ENCODE results near the gene DDX10.
"Not testable (repeated sequence)": the region's sequence is repeated elsewhere in the genome, so short reads cannot be mapped to it uniquely, and the experiment has no call there.

The DDX10 gene

DNA sequence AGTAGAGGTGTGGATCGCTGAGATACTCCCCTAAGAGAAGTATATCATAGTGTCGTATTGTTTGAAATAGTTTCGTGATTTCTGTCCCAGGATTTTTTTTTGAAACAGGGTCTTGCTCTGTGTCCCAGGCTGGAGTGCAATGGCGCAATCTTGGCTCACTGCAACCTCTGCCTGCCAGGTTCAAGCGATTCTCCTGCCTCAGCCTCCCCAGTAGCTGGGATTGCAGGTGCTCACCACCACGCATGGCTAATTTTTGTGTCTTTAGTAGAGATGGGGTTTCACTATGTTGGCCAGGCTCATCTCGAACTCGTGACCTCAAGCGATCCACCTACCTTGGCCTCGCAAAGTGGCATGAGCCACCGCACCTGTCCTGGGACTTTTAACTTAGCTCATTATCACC is 159.1 kb downstream of the DDX10 start:
- not testable (repeated sequence) for DNase-seq (ENCODE audit: low read depth in 2 of 2)

DNA sequence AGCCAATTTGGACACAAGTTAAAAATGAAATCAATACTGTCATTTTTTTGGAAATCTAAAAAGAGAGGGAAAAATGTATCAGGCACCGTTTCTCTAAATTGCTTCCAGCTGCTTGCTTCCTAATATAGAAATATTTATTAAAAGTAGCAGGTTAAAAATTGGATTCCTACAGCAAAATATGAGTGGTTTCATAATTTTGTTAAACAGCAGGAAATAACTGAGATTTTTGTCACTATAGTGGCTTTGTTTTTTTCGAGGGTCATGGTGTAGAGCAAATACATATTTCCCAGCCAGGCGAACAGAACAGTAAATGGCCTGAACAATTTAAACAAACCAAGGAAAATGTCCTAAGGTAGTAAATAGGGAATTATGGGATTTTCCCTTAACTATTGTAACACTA is 159.7 kb downstream of the DDX10 start:
- no peak for DNase-seq (ENCODE audit: low read depth in 2 of 2)

GRCh38 chr11:108825381-108825780 is 160.5 kb downstream of the DDX10 start:
- DNase-seq (ENCODE audit: low read depth in 2 of 2), result no peak

DNA sequence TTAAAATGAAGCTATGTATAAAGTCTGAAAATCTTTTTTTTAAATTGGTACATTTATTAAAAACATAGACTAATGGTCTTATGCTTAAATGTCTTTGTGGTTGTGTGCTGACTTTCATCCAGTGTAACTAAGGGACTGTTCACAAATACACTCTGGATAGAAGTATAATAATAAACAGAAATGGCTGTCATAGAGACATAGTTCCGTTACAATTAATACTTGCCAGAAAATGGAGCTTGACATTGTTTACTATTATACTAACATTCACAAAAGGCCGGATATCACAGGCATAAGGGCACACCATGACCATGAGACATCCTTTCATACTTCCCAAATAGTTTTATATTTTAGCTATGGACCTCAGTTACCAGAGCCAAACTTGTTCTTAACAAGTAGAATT is 161.3 kb downstream of the DDX10 start:
- no peak for DNase-seq (ENCODE audit: low read depth in 2 of 2)

DNA sequence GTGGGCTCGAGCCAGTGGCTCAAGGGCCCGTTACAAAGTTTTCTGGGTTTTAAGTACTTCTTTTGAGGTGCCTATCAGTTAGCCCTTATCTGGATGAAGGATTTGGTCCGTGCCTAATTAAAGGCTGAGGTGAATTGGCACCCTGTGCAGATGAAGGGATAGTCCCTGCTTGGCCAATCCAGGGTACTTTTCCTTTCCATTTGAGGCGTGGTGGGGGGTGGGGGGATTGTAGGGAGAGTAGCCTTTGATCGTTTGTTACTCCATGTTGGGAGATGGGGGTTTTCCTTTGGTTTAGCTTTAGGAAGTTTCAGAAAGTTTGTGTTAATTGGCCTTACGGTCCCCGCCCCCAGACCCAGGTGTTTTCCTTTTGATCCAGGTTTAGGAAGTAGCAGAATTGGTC is 170.8 kb downstream of the DDX10 start:
- DNase-seq (ENCODE audit: low read depth in 2 of 2), result no peak

- no peak for DNase-seq (ENCODE audit: low read depth in 2 of 2)
Observed at GRCh38 chr11:108836541-108836940, 171.7 kb downstream of the DDX10 start.

DNA sequence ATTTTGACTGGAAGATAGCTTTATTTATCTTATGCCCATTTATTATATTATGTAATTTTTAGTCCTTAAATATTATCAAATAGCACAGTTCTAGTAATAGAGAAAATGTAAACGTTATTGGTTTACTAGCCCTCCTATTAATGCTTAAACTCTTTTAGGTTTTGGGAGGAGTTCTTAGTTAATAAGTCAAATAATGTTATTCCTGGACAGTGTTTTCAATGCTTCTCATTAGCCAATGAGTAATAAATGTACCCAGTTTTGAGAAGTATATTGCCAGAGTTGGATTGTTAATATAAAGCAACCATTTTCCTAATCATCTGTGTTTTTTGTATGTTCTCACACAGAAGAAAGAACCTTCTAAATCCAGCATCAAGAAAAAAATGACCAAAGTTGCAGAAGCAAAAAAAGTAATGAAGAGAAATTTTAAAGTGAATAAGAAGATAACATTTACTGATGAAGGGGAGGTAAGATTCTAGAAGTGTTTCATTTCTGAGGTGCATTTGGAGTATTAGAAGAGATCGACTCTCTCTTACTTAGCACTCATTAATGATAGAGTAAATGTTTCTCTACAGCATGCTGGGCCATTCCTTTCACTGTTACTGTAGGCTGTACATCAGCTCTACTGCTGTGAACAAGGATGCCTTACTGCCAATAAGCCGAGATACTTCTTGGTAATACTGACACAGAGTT is 173.4 kb downstream of the DDX10 start:
- no peak for DNase-seq (ENCODE audit: low read depth in 2 of 2)

DNA sequence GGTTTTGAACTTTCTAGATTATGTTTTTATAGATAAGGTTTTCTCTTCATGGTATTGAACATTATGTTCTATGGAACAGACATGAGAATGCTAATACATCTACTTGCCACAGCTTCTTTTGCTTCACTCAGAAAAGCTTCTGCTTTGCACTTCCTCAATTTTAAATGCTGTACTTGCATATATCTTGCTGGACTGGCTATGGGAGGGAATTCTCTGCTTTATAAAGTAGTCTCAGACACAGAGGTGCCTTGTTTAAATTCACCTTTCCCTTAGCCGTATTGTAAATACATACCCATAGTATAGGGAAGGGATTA is 173.9 kb downstream of the DDX10 start:
- no peak for DNase-seq (ENCODE audit: low read depth in 2 of 2)

DNA sequence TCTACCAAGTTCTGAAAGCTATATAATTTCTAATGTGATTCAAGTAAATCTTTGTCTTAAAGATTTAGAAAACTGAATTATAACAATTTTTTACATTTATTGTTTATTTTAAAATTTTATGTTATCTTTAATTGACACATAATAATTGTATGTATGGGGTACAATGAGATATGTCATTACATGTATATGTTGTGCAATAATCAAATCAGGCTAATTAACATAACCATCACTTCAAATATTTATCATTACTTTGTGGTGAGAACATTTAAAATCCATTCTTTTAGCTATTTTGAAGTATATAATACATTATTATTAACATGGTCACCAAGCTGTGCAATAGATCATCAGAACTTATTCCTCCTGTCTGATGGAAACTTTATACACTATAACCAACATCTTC is 181.1 kb downstream of the DDX10 start:
- no peak for DNase-seq (ENCODE audit: low read depth in 2 of 2)

DNA sequence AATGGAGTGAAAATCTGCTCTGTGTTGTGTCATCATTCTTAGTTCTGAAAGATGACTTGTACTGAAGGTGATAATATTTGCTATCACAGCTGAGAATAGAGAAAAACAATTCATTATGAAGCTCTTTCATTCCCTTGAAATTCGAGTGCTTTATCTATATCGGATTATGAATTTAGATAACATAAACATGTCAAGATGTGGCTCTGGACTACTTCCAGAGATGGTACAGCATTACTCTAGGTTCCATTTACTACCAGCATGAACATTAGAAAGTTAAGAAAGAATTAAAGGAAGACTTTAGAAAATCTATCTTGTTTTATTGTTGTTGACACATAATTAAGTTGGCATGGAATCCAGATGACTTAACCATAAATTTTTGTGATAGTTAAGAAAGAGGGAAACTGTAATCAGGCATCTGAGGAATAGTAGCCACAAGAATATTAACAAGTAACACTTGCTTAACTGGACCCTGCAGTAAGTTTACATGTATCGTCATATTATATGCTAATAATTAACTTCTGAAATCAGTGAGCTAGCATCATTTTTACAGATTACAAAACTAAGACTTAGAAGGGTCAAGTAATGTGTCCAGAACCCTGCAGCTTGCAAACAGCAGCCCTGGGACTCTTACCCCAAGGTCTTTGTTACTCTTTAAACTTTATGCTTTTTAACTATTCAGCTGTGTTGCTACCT is 182.6 kb downstream of the DDX10 start:
- DNase-seq (ENCODE audit: low read depth in 2 of 2), result no peak

DNA sequence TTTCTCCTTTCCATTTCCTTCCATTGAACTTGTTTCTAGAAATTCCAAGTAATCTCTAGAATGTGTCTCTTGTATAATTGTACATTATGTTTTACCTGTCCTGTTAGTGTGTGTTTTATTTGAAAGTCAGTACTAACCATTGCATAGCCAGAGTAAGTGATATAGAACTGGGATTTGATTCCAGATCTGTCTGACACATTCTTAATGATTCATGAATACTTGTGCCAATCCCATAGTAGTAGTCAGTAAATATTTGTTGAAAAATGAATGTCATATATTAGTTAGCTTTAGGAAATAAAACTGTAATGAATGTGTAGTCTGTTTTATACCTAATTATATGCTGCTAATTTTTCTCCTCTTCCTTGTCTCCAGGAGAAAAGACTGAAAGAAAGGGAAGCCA is 186.9 kb downstream of the DDX10 start:
- DNase-seq (ENCODE audit: low read depth in 2 of 2), result no peak

GRCh38 chr11:108852701-108853100 is 187.8 kb downstream of the DDX10 start:
- no peak for DNase-seq (ENCODE audit: low read depth in 2 of 2)

DNA sequence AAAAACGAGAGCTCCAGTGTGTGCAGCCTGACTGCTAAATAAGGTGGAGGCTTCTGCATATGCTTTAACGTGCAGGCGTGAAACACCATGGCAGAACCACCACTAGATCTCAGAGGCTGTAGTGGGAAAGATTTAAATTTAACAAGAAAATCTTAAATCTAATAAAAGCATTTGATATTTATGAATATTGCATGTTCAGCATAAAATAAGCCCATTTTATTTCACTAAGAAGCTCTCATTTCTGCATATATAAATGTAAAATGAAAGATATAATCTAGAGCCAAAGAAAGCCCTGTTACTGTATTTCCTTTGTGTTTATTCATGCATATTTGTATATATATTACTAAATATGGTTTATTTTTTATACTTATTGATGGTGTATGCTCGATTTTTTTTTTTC is 188.3 kb downstream of the DDX10 start:
- DNase-seq (ENCODE audit: low read depth in 2 of 2), result no peak

- DNase-seq (ENCODE audit: low read depth in 2 of 2), result no peak
Observed at GRCh38 chr11:108853864-108854263, 189.0 kb downstream of the DDX10 start.

- DNase-seq (ENCODE audit: low read depth in 2 of 2), result no peak
Observed at GRCh38 chr11:108854346-108854745, 189.5 kb downstream of the DDX10 start.

DNA sequence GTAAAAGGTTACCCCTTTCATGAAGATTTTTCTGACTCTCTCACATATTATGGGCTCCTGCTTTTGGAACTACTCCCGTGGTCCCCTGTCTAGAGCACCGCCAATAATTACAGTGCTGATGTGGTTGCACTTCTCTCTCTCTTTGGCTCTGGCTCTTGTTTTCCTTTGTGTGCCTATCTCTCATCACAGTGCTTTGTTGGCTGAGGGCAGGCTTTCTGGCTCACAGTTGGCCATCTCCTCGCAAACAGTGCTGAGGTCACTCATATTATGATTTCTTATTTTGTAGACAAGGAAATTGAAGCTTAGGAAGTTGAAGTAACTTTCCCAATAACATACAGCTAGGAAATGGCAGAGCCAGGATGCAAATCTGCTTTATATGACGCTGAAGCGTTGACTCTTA is 192.5 kb downstream of the DDX10 start:
- no peak for DNase-seq (ENCODE audit: low read depth in 2 of 2)

DNA sequence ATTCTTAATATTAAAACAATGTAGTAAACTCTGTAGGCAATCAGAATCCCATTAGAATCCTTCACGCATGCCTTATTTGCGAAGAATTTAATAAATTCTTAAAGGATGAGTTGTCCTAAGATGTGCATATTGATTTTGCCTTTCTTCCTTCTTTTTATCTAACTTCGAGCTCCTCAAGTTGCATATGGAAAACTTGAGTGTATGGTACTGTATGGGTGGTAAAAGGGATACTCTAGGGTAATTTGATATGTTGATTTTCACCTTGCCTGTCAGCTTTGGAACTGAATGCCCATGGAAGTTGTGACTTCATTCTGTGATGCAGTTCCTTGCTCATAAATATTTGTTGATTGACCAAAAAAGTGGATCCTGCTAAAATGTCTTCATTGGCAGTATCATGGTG is 193.8 kb downstream of the DDX10 start:
- DNase-seq (ENCODE audit: low read depth in 2 of 2), result no peak

DNA sequence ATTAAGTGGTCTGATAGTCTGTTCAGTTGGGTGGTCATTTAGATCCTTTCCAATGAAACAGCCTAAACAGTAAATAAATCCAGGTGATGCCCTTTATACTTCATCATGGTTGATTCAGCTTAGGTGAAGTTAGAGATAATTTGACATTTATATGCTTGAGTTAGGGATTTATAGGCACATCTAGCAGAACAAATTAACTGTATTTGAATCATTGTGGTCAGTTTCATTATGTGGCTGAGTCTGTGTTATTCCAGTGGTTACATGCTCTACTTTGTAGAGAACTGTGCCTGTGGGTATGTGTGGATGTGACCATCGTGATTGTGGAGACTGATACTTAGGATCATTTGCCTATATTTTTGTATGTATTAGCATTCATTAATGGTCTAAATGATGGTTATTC is 194.6 kb downstream of the DDX10 start:
- DNase-seq (ENCODE audit: low read depth in 2 of 2), result no peak

DNA sequence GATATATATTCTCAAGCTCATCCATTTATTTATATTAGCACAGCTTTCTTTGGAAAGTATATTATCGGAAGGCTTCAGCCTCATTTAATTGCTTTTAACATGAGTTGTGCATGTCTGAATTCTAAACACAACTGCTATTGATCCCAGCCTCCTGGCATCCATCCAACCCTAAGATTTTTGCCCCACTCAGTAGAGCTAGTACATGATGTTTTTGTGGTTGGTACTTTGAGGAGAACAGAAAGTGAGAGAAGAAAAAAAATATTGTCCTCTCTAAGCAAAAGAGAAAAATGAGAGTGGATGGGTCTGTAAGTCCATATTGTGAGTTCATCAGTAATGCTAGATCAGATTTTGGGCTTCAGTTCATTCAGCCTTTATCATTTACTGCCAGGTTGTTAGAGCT is 198.7 kb downstream of the DDX10 start:
- no peak for DNase-seq (ENCODE audit: low read depth in 2 of 2)

DNA sequence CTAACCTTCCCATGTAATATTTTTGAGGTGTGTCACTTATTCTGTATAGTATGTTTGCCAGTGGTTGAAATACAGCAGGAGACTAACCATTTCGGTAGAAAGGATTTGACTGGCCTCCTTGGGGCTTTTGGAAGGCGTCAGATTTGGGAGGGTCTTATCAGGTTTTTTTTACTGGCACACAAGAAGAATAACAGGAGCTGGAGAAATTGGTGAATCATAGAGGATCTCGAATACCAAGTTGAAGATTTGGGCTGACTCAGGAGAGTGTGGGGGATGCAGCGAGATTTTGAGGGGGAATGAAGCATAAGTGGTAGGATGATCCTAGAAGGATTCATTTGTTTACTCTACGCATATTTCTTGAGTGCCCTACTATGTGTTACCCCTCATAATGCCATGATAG is 200.5 kb downstream of the DDX10 start:
- no peak for DNase-seq (ENCODE audit: low read depth in 2 of 2)

- DNase-seq (ENCODE audit: low read depth in 2 of 2), result no peak
Observed at GRCh38 chr11:108866781-108867180, 201.9 kb downstream of the DDX10 start.

DNA sequence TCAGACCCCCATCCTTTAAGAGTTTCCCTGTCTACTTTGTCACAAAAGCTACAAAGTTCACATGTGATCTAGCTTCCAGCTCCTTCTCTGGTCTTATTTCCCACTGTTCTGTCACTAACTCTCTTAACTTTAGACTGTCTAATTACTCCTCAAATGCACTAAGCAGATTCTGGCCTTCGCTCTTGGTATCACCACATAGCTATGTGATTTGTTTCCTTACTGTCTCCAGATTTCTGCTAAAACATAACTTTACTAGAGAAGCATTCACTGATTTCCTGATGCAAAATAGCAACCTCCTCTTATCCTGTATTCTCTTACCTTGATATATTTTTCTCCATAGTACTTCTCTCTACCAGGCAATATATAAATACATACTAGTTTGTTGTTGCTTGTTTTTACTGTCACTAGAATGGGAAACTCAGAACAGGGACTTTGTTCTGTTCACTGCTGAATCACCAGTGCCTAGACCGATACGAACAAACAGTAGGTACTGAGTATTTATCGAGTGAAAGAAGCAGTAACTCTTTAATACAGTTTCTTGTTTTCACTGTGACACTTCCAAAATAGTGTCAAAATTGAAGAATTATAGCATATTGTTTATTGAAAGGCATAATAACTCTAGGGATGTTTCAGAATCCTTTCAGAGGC is 205.6 kb downstream of the DDX10 start:
- DNase-seq (ENCODE audit: low read depth in 2 of 2), result peak; percentile 75

DNA sequence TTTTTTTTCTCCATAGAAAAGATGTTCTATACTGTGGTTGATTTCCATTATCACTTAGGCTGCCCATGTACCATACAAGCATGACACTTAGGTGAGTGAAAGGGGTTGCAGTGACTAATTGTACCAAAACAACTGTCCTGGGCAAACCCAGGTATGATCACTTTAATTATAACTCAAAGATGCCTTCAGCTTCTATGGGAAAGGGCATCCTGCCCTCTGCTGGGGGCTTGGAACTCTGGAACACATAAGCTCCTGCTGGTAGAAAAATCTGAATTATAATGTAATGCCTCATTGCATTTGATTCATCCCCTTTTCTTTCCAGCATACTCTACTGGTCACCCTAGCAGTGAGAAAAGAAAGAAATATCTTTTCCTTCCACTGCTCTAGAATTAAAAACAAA is 206.3 kb downstream of the DDX10 start:
- DNase-seq (ENCODE audit: low read depth in 2 of 2), result no peak

All from fibroblast of skin of left quadriceps (primary cell).